Measurements from ENCODE around the gene ZNF618. TPM values are rescaled to one million over a fixed set of nuclear protein-coding genes. Genes with fewer than 3 reads are reported as not detected.

ZNF618 gene
- not detected in 2 replicates for total RNA-seq (2014; rRNA removed; shearing (Covaris generic))
- total RNA-seq (2022) = not detected in 2 replicates
- percentile 12 among the genes with signal in this experiment for Bru-seq, nascent RNA
- percentile 10 among the genes with signal in this experiment for BruChase-seq, experiment 1, labeled RNA remaining after a 6-hour chase
- percentile 12 among the genes with signal in this experiment for BruChase-seq, experiment 2, labeled RNA remaining after a 2-hour chase
- long read RNA-seq = 0 reads

GRCh38 chr9:113876151-113876992 lies at the start of gene ZNF618:
TSS of gene ZNF618 (plus strand) at chr9:113876309. CDS start at chr9:113876381, 72 bp downstream.
- Histone ChIP-seq H4K20me1 (ENCODE audit: insufficient read depth, low read length) (no peaks in the 10 kb centered on the region), H3K9me2 (ENCODE audit: insufficient read depth, low read length) (no peaks in the 10 kb centered on the region), H3K4me1 (ENCODE audit: insufficient read depth, low read length, poor library complexity, severe bottlenecking) (no peaks in the 10 kb centered on the region), H3K79me2 (ENCODE audit: insufficient read depth, low read depth, low read length) (no peaks in the 10 kb centered on the region), H2AFZ (ENCODE audit: low read length) (peak within 1 kb of the TSS; percentile 99), H3K36me3 (ENCODE audit: insufficient read depth, low read length) (no peaks in the 10 kb centered on the region), H3K9me3 (ENCODE audit: low read length) (no peaks in the 10 kb centered on the region), H3K4me2 (ENCODE audit: low read length) (peak within 1 kb of the TSS; percentile 75), H3K4me3 (ENCODE audit: low read depth, low read length, poor library complexity, severe bottlenecking) (peak within 1 kb of the TSS; percentile 71), H3K27ac (ENCODE audit: low read depth, low read length, poor library complexity, severe bottlenecking) (no peak within 1 kb of the TSS)
- ChIA-PET CTCF (ENCODE audit: unreplicated experiment) (no interaction called here), POLR2A (no interaction called here)
- intact Hi-C loops (cut with micrococcal nuclease; ENCODE audit: unreplicated experiment) = no loop called here
- TF ChIP-seq CTCF (conservative IDR thresholded peaks at IDR 0.05; ENCODE audit: low read length) (peak; percentile 80), EZH2phosphoT487 (IDR thresholded peaks at IDR 0.05; ENCODE audit: borderline replicate concordance, low read depth, low read length) (no peak)
- no TSS peak for BruUV-seq (replicated peaks)
- DNase-seq (ENCODE audit: low spot score) = peak; percentile 48

GRCh38 chr9:113828221-113828620 lies 47.9 kb upstream of the ZNF618 start:
- no peak for TF ChIP-seq EZH2phosphoT487 (IDR thresholded peaks at IDR 0.05; ENCODE audit: borderline replicate concordance, low read depth, low read length)
- no peak for TF ChIP-seq CTCF (conservative IDR thresholded peaks at IDR 0.05; ENCODE audit: low read length)
- no peaks in the 10 kb centered on the region for H4K20me1 ChIP-seq (ENCODE audit: insufficient read depth, low read length)
- no peak overlapping the region for H3K27ac ChIP-seq (ENCODE audit: low read depth, low read length, poor library complexity, severe bottlenecking)
- H3K9me2 ChIP-seq (ENCODE audit: insufficient read depth, low read length) = no peaks in the 10 kb centered on the region
- no peaks in the 10 kb centered on the region for H3K4me1 ChIP-seq (ENCODE audit: insufficient read depth, low read length, poor library complexity, severe bottlenecking)
- H2AFZ ChIP-seq (ENCODE audit: low read length) = no peak overlapping the region
- H3K4me3 ChIP-seq (ENCODE audit: low read depth, low read length, poor library complexity, severe bottlenecking) = no peak overlapping the region
- no peak overlapping the region for H3K4me2 ChIP-seq (ENCODE audit: low read length)
- no peaks in the 10 kb centered on the region for H3K9me3 ChIP-seq (ENCODE audit: low read length)
- intact Hi-C loops (cut with micrococcal nuclease; ENCODE audit: unreplicated experiment) = no loop called here
- H3K36me3 ChIP-seq (ENCODE audit: insufficient read depth, low read length) = no peaks in the 10 kb centered on the region
- DNase-seq (ENCODE audit: low spot score) = no peak
- ChIA-PET CTCF (ENCODE audit: unreplicated experiment) (no interaction called here), POLR2A (no interaction called here)
- no peaks in the 10 kb centered on the region for H3K79me2 ChIP-seq (ENCODE audit: insufficient read depth, low read depth, low read length)
- no TSS peak for BruUV-seq (replicated peaks)

- H3K27ac ChIP-seq (ENCODE audit: low read depth, low read length, poor library complexity, severe bottlenecking) = no peak overlapping the region
- ChIA-PET POLR2A (no interaction called here), CTCF (ENCODE audit: unreplicated experiment) (no interaction called here)
- intact Hi-C loops (cut with micrococcal nuclease; ENCODE audit: unreplicated experiment) = no loop called here
- H3K4me1 ChIP-seq (ENCODE audit: insufficient read depth, low read length, poor library complexity, severe bottlenecking) = no peaks in the 10 kb centered on the region
- no TSS peak for BruUV-seq (replicated peaks)
- H4K20me1 ChIP-seq (ENCODE audit: insufficient read depth, low read length) = no peaks in the 10 kb centered on the region
- DNase-seq (ENCODE audit: low spot score) = no peak
- no peak overlapping the region for H2AFZ ChIP-seq (ENCODE audit: low read length)
- H3K9me2 ChIP-seq (ENCODE audit: insufficient read depth, low read length) = no peaks in the 10 kb centered on the region
- H3K4me3 ChIP-seq (ENCODE audit: low read depth, low read length, poor library complexity, severe bottlenecking) = no peak overlapping the region
- no peak for TF ChIP-seq CTCF (conservative IDR thresholded peaks at IDR 0.05; ENCODE audit: low read length)
- TF ChIP-seq EZH2phosphoT487 (IDR thresholded peaks at IDR 0.05; ENCODE audit: borderline replicate concordance, low read depth, low read length) = no peak
- H3K36me3 ChIP-seq (ENCODE audit: insufficient read depth, low read length) = no peaks in the 10 kb centered on the region
- no peak overlapping the region for H3K4me2 ChIP-seq (ENCODE audit: low read length)
- H3K79me2 ChIP-seq (ENCODE audit: insufficient read depth, low read depth, low read length) = no peaks in the 10 kb centered on the region
- H3K9me3 ChIP-seq (ENCODE audit: low read length) = no peaks in the 10 kb centered on the region
Measured at GRCh38 chr9:113837334-113837733, 38.8 kb upstream of the ZNF618 start.
